ENCODE measurements around the gene LRAT.

The LRAT gene

GRCh38 chr4:154778264-154778663 lies 34.5 kb downstream of the LRAT start:
- DNase-seq, result no peak

GRCh38 chr4:154779362-154779947 lies 35.7 kb downstream of the LRAT start:
- peak; percentile 2 for DNase-seq

GRCh38 chr4:154781126-154781982 lies 37.6 kb downstream of the LRAT start, which contains the start of gene RBM46:
Gene RBM46, plus strand, starts transcription at chr4:154781272. Its CDS starts 15,481 bp downstream, at chr4:154796753.
- no peak for DNase-seq

GRCh38 chr4:154781983-154782293 lies 38.1 kb downstream of the LRAT start:
- no peak for DNase-seq

Data from NCI-H226 (cell line).